B cell (primary cell): ENCODE results near the gene NECTIN4. TPM values are rescaled to one million over a fixed set of nuclear protein-coding genes. Genes with fewer than 3 reads are reported as not detected.

Experiments used
- ATAC-seq: fragments of 200-7000 bp; cut with Tn5 transposase; one replicate; pipeline ENCODE4 v1.10.0; 2021; ENCODE audit warnings: low read depth, mild to moderate bottlenecking, moderate number of reproducible peaks, moderate library complexity
- CTCF ChIA-PET: fragments of 350-600 bp; sonication (Branson Sonifier 250); formaldehyde crosslinking; loops from one replicate; lab custom pipeline; 2021; ENCODE audit warnings: antibody characterized with exemption, inconsistent platforms; lab: Charles Lee
- POLR2A ChIA-PET: fragments of 350-600 bp; sonication (Branson Sonifier 250); formaldehyde crosslinking; loops from one replicate; lab custom pipeline; 2021; ENCODE audit warnings: antibody characterized with exemption; lab: Charles Lee
- DNase-seq: peaks from one replicate; pipeline ENCODE4 v3.0.0; 2013
- H2AFZ ChIP-seq: 2 replicates; pipeline ENCODE4 v1.6.1; 2012; ENCODE audit warnings: mild to moderate bottlenecking, low read depth, low read length; ENCODE audit not compliant: insufficient read depth, poor library complexity, severe bottlenecking
- H3K27ac ChIP-seq, 2 donors: 1 replicate in 1 of 2; 2 replicates in 1 of 2; pipeline ENCODE4 v1.5.1; 2012 to 2013; ENCODE audit warnings: low read length in 2 of 2, mild to moderate bottlenecking in 2 of 2, moderate library complexity in 1 of 2
- H3K27me3 ChIP-seq, 4 experiments: fragments of 200-600 bp in 1 of 4; sonication (generic) in 1 of 4; replicated peaks in 1 of 4; 1 replicate in 2 of 4; 2 replicates in 2 of 4; pipeline versions ENCODE4 v1.6.1 to v1.7.0; 2013 to 2016; ENCODE audit warnings: low read length in 3 of 4, mild to moderate bottlenecking in 2 of 4, mixed read lengths in 1 of 4, moderate library complexity in 1 of 4; ENCODE audit not compliant: insufficient read depth in 4 of 4, control insufficient read depth in 3 of 4; ENCODE audit errors: control extremely low read depth in 1 of 4
- H3K36me3 ChIP-seq, 2 experiments: replicated peaks in 1 of 2; 1 replicate in 1 of 2; 2 replicates in 1 of 2; pipeline versions ENCODE4 v1.6.1 to v1.7.1; 2013; ENCODE audit warnings: low read length in 1 of 2; ENCODE audit not compliant: insufficient read depth in 2 of 2, control insufficient read depth in 1 of 2; ENCODE audit errors: control extremely low read depth in 1 of 2, extremely low read depth in 1 of 2
- H3K4me1 ChIP-seq, 2 donors: fragments of 200-600 bp in 1 of 2; sonication (generic) in 1 of 2; 1 replicate in 1 of 2; 2 replicates in 1 of 2; pipeline versions ENCODE4 v1.5.1 to v1.6.1; 2013 to 2017; ENCODE audit warnings: low read length in 2 of 2; ENCODE audit not compliant: control insufficient read depth in 2 of 2, insufficient read depth in 2 of 2
- H3K4me2 ChIP-seq: replicated peaks from 2 replicates; pipeline ENCODE3; 2012; ENCODE audit warnings: mild to moderate bottlenecking, low read depth, low read length; ENCODE audit not compliant: poor library complexity, severe bottlenecking
- H3K4me3 ChIP-seq, 5 experiments: fragments of 200-600 bp in 1 of 5; sonication (generic) in 1 of 5; 1 replicate in 3 of 5; 2 replicates in 2 of 5; pipeline versions ENCODE4 v1.5.1 to v1.7.0; 2011 to 2016; ENCODE audit warnings: low read length in 4 of 5, mild to moderate bottlenecking in 4 of 5, low read depth in 2 of 5, control low read depth in 1 of 5, moderate library complexity in 1 of 5; ENCODE audit not compliant: insufficient read depth in 1 of 5; ENCODE audit errors: control extremely low read depth in 1 of 5, extremely low read depth in 1 of 5
- H3K79me2 ChIP-seq: fragments of 200-600 bp; sonication (generic); one replicate; pipeline ENCODE4 v1.6.0; 2016; ENCODE audit warnings: low read length; ENCODE audit not compliant: control insufficient read depth, insufficient read depth
- H3K9ac ChIP-seq: fragments of 200-600 bp; sonication (generic); 2 replicates; pipeline ENCODE4 v1.6.1; 2017; ENCODE audit warnings: mild to moderate bottlenecking, low read length, moderate library complexity
- H3K9me3 ChIP-seq, 3 donors: one replicate each; pipeline versions ENCODE4 v1.6.1 to v1.7.1; 2013; ENCODE audit warnings: low read length in 2 of 3; ENCODE audit not compliant: control insufficient read depth in 2 of 3, insufficient read depth in 1 of 3; ENCODE audit errors: control extremely low read depth in 1 of 3
- H4K20me1 ChIP-seq: 2 replicates; pipeline ENCODE4 v1.6.0; 2012; ENCODE audit warnings: mild to moderate bottlenecking, low read length; ENCODE audit not compliant: insufficient read depth, control insufficient read depth, poor library complexity, severe bottlenecking
- H3K27ac Mint-ChIP-seq: one replicate; pipeline ENCODE4 v1.8.0; 2021; ENCODE audit warnings: mixed read lengths
- H3K27me3 Mint-ChIP-seq: one replicate; pipeline ENCODE4 v1.8.0; 2021; ENCODE audit warnings: mixed read lengths
- H3K4me1 Mint-ChIP-seq: one replicate; pipeline ENCODE4 v1.8.0; 2021; ENCODE audit warnings: mixed read lengths
- H3K4me3 Mint-ChIP-seq: one replicate; pipeline ENCODE4 v1.8.0; 2021; ENCODE audit warnings: mixed read lengths
- H3K9me3 Mint-ChIP-seq: one replicate; pipeline ENCODE4 v1.8.0; 2022; ENCODE audit warnings: mixed read lengths; ENCODE audit not compliant: insufficient read depth
- EZH2 ChIP-seq: IDR thresholded peaks from 2 replicates; pipeline ENCODE4 v1.6.1; 2012; ENCODE audit warnings: borderline replicate concordance, low read depth, mild to moderate bottlenecking, moderate library complexity, low read length; ENCODE audit not compliant: insufficient read depth, poor library complexity, severe bottlenecking
- WGBS: methylation state at CpG from one replicate; pipeline ENCODE4 v1.1.5; 2013; ENCODE audit warnings: missing lambda C conversion rate; ENCODE audit not compliant: insufficient coverage; 5-methylcytosine and 5-hydroxymethylcytosine counted together
- intact Hi-C: fragments of 100-400 bp; cut with micrococcal nuclease; formaldehyde crosslinking; loops from one replicate; pipeline ENCODE4 v1.10.0; 2022
- polyA plus RNA-seq: library from polyadenylated mRNA; depleted of rRNA; stranded (reverse); fragments of >200 nt; gene quantifications from 2 replicates; pipeline ENCODE4 v1.2.3, GENCODE V29; 2012
- total RNA-seq, 2 donors: library from RNA; stranded (reverse); fragments of 120-200 nt in 1 of 2; gene quantifications; 1 replicate in 1 of 2; 2 replicates in 1 of 2; pipeline versions ENCODE4 v1.2.3 to v1.2.4, GENCODE V29; 2013 to 2022
- TF ChIP-seq, protein P1 (sequence below): fragments of 200-600 bp; IDR thresholded peaks from one replicate; pipeline ENCODE4 v1.8.0; 2022; ENCODE audit warnings: antibody characterized with exemption, mild to moderate bottlenecking

NECTIN4 gene
- total and polyA plus RNA-seq, 2 donors (not counting 1 experiment from before 2014, with no cell fraction given) = not detected

DNA sequence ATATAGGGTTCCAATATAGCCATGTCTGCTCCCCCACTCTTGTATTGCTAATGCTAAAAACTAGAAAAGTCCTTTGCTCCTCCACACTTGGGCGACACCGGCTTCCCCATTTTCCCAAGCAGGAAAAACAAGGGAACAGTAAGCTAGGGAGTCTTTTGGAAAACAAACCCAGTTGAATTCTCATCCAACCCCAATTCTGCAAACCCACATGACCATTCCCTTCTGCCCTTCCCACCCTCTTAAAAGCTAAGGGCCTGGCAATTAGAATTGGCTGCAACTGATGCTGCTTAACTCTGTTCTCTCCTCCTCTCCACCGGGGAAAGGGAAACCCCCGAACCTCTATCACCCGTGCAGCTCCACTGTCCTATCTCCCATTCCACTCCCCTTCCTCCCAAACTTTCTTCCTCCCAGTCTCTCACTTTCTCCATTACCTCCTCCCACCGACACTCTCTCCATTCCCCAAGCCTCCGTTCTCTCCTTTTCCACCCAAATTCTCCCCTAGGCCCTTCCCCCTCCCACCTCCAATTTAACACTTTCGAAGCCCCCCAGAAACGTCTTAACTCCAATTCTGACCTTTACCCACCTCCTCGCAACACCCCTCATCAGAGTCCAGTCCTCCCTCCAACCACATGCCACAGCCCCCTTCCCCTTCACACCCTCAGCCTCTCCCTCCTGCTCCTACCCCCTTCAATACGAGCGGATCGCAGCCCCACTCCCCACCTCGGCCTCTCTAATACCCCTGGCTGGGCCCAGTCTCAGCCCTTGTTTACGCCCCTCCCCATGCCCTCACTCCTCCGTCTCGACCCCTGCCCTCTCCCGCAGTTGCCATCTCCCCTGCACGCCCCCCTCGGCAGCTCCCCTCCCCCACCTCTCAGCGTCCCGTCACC, 42.4 kb upstream of the NECTIN4 start:
- DNase-seq = no peak
- Histone ChIP-seq H2AFZ (peak overlapping the region; percentile 89), H3K79me2 (peaks cover 59% of the 10 kb centered on the region), H3K9me3 (no peaks in the 10 kb centered on the region), H3K27me3 (no peaks in the 10 kb centered on the region), H3K27ac (peak overlapping the region; percentile 83 to 89), H3K4me2 (peak overlapping the region; percentile 98), H3K4me1 (peaks cover 18 to 27% of the 10 kb centered on the region in 2 donors), H3K9ac (peak overlapping the region; percentile 82), H3K4me3 (peak overlapping the region; percentile 56 to 100 (median 86)), H4K20me1 (no peaks in the 10 kb centered on the region), H3K36me3 (peaks cover 2 to 32% of the 10 kb centered on the region in 2 experiments)
- H3K9me3 Mint-ChIP-seq = no peaks in the 10 kb centered on the region
- no peak for ATAC-seq
- H3K27me3 Mint-ChIP-seq = no peaks in the 10 kb centered on the region
- TF ChIP-seq, protein P1, sequence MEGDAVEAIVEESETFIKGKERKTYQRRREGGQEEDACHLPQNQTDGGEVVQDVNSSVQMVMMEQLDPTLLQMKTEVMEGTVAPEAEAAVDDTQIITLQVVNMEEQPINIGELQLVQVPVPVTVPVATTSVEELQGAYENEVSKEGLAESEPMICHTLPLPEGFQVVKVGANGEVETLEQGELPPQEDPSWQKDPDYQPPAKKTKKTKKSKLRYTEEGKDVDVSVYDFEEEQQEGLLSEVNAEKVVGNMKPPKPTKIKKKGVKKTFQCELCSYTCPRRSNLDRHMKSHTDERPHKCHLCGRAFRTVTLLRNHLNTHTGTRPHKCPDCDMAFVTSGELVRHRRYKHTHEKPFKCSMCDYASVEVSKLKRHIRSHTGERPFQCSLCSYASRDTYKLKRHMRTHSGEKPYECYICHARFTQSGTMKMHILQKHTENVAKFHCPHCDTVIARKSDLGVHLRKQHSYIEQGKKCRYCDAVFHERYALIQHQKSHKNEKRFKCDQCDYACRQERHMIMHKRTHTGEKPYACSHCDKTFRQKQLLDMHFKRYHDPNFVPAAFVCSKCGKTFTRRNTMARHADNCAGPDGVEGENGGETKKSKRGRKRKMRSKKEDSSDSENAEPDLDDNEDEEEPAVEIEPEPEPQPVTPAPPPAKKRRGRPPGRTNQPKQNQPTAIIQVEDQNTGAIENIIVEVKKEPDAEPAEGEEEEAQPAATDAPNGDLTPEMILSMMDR = no peak
- TF ChIP-seq EZH2 = no peak
- intact Hi-C loops = loop anchor here (1.0 to 10.0 kb wide), 11 partner anchors 13 to 417 kb away; partner anchors contain the start of genes ARHGAP30, CD48, KLHDC9 and NDUFS2
- WGBS = under 1% methylated on average over 19 of the region's 22 CpGs
- no peak overlapping the region for H3K27ac Mint-ChIP-seq
- H3K4me1 Mint-ChIP-seq = peaks cover 43% of the 10 kb centered on the region
- ChIA-PET CTCF (interaction anchor here (0.8 to 10.0 kb wide), 9 partner anchors 14 to 141 kb away, joined by 3 to 82 read pairs (median 4); partner anchors contain the start of genes ARHGAP30, NIT1, PFDN2 and PPOX), POLR2A (interaction anchor here (0.5 to 2.3 kb wide), 7 partner anchors 14 to 113 kb away, joined by 3 to 12 read pairs (median 5); partner anchors contain the start of genes ARHGAP30, NIT1, PFDN2 and UFC1)
- H3K4me3 Mint-ChIP-seq = no peak overlapping the region
